Central memory CD4-positive, alpha-beta T cell (primary cell): ENCODE data around the gene OR5A1.

Experiments used
- DNase-seq: peaks from one replicate; pipeline ENCODE4 v3.0.0; 2022

The OR5A1 gene

DNA sequence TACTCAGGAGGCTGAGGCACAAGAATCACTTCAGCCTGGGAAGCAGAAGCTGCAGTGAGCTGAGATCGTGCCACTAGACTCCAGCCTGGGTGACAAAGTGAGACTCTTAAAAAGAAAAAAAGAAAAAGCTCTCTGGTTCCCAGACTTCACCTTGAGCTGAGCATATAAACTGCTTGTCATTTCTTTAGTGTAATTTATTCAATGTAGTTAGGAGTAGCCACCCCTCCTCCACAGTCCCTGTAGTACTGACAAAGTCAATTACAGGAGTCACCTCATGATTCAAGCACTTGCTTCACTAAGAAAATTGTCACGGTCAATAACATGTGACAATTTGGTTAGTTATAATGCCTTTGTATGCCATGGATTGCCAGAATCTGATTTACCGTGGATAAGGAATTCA lies 44.1 kb downstream of the OR5A1 start:
- DNase-seq: no peak
